ENCODE measurements around the gene DRG2.

GRCh38 chr17:18094409-18094807, 6.7 kb downstream of the DRG2 start:
- no peak for TF ChIP-seq CTCF (conservative IDR thresholded peaks at IDR 0.05; ENCODE audit: low read depth, low read length)
- no peak for TF ChIP-seq RAD21 (IDR thresholded peaks at IDR 0.05; ENCODE audit: low read length)
- no peak for TF ChIP-seq MXI1 (IDR thresholded peaks at IDR 0.05; ENCODE audit: borderline replicate concordance, low read depth, low read length)
- TF ChIP-seq POLR2A (IDR thresholded peaks at IDR 0.05; ENCODE audit: low read depth, low read length): no peak
- TF ChIP-seq SMC3 (IDR thresholded peaks at IDR 0.05; ENCODE audit: low read depth, low read length): no peak
- no peak for TF ChIP-seq BHLHE40 (IDR thresholded peaks at IDR 0.05; ENCODE audit: low read depth, low read length)
- TF ChIP-seq MAZ (IDR thresholded peaks at IDR 0.05; ENCODE audit: borderline replicate concordance, low read depth, low read length): no peak
- no peak for TF ChIP-seq FOS (IDR thresholded peaks at IDR 0.05; ENCODE audit: low read depth, low read length)
- TF ChIP-seq RFX5 (IDR thresholded peaks at IDR 0.05; ENCODE audit: low read depth, low read length): no peak
- no peak for TF ChIP-seq ELK1 (IDR thresholded peaks at IDR 0.05; ENCODE audit: borderline replicate concordance, low read depth, low read length)

Data from IMR-90 (cell line).